Bronchial epithelial cell (primary cell): ENCODE data around the gene FBXL2. TPM values are rescaled to one million over a fixed set of nuclear protein-coding genes. Genes with fewer than 3 reads are reported as not detected.
A peak's percentile ranks its signal among the peaks of the same experiment; 100 is the strongest.

ENCODE experiments used
- DNase-seq: peaks from one replicate; pipeline ENCODE4 v3.0.0-alpha.2; 2010; ENCODE audit warnings: low read depth
- FAIRE-seq: peaks from 2 replicates; lab custom pipeline; 2011; peaks lifted over from hg19 to GRCh38; lab: Jason Lieb, UNC
- H3K27me3 ChIP-seq: 2 replicates; pipeline ENCODE4 v1.5.1; 2011; ENCODE audit warnings: low read length; ENCODE audit not compliant: control insufficient read depth, insufficient read depth
- H3K36me3 ChIP-seq: 2 replicates; pipeline ENCODE4 v1.5.1; 2011; ENCODE audit warnings: low read length; ENCODE audit not compliant: control insufficient read depth, insufficient read depth
- H3K4me3 ChIP-seq: 2 replicates; pipeline ENCODE4 v1.5.1; 2011; ENCODE audit warnings: mild to moderate bottlenecking, low read depth, low read length, control low read depth
- CTCF ChIP-seq: IDR thresholded peaks from 2 replicates; pipeline ENCODE4 v1.5.1; 2011; ENCODE audit warnings: mild to moderate bottlenecking, moderate library complexity, low read length, control low read depth, inconsistent platforms; ENCODE audit not compliant: insufficient read depth, severe bottlenecking
- total RNA-seq: library from RNA; depleted of rRNA; stranded (reverse); fragments of >200 nt; gene quantifications from 2 replicates; pipeline ENCODE4 v1.2.1, GENCODE V29; 2014

Gene FBXL2
- total RNA-seq, 1 donor from 2014 or later, result 13.4 TPM

GRCh38 chr3:33364060-33364459 is 86.8 kb downstream of the FBXL2 start:
- no peaks in the 10 kb centered on the region for H3K36me3 ChIP-seq
- FAIRE-seq (no peak), DNase-seq (no peak)
- no peak for TF ChIP-seq CTCF
- H3K27me3 ChIP-seq, result no peaks in the 10 kb centered on the region
- H3K4me3 ChIP-seq, result no peak overlapping the region

GRCh38 chr3:33364531-33365128 is 87.4 kb downstream of the FBXL2 start:
- no peak for FAIRE-seq
- no peak for TF ChIP-seq CTCF
- Histone ChIP-seq H3K27me3 (no peaks in the 10 kb centered on the region), H3K4me3 (no peak overlapping the region), H3K36me3 (no peaks in the 10 kb centered on the region)
- no peak for DNase-seq

GRCh38 chr3:33372218-33373081 is 95.2 kb downstream of the FBXL2 start:
- FAIRE-seq (no peak), DNase-seq (peak; percentile 79)
- TF ChIP-seq CTCF, result peak; percentile 77
- H3K4me3 ChIP-seq, result no peak overlapping the region
- peaks cover 14% of the 10 kb centered on the region for H3K36me3 ChIP-seq
- no peaks in the 10 kb centered on the region for H3K27me3 ChIP-seq

- Histone ChIP-seq H3K4me3 (no peak overlapping the region), H3K36me3 (peaks cover 14% of the 10 kb centered on the region), H3K27me3 (no peaks in the 10 kb centered on the region)
- DNase-seq, result no peak
- no peak for TF ChIP-seq CTCF
- peak; percentile 66 for FAIRE-seq
These were observed 95.8 kb downstream of the FBXL2 start for GRCh38 chr3:33373082-33373437.

GRCh38 chr3:33377489-33377888 is 100.2 kb downstream of the FBXL2 start:
- H3K27me3 ChIP-seq, result no peaks in the 10 kb centered on the region
- H3K36me3 ChIP-seq, result peaks cover 17% of the 10 kb centered on the region
- FAIRE-seq (no peak), DNase-seq (no peak)
- no peak for TF ChIP-seq CTCF
- H3K4me3 ChIP-seq, result no peak overlapping the region
